AML-193 (cell line): Measurements from ENCODE around the gene RANBP3L.
A peak's percentile ranks its signal among the peaks of the same experiment; 100 is the strongest.
"Not testable (repeated sequence)": the region's sequence is repeated elsewhere in the genome, so short reads cannot be mapped to it uniquely, and the experiment has no call there.

Experiments used
- DNase-seq, 2 experiments: peaks; one replicate each; lab custom pipeline; 2025; lab: John Stamatoyannopoulos, UW

Gene RANBP3L

GRCh38 chr5:36301858-36302603 is at the start of gene RANBP3L:
RANBP3L (minus strand) TSS chr5:36301902; CDS start chr5:36301416, 486 bp downstream.
- DNase-seq: no peak

- no peak for DNase-seq
Measured at GRCh38 chr5:36346896-36347690, 45.4 kb upstream of the RANBP3L start.

- DNase-seq: no peak
Measured at GRCh38 chr5:36344899-36345298, 43.2 kb upstream of the RANBP3L start.

- not testable (repeated sequence) for DNase-seq
Measured at GRCh38 chr5:36341720-36342119, 40.0 kb upstream of the RANBP3L start.

GRCh38 chr5:36337597-36337996 is 35.9 kb upstream of the RANBP3L start:
- no peak for DNase-seq

- DNase-seq: no peak
Measured at GRCh38 chr5:36334315-36334714, 32.6 kb upstream of the RANBP3L start.

GRCh38 chr5:36332720-36333119 is 31.0 kb upstream of the RANBP3L start:
- DNase-seq: not testable (repeated sequence)

GRCh38 chr5:36325196-36325595 is 23.5 kb upstream of the RANBP3L start:
- no peak for DNase-seq

- DNase-seq: no peak
Measured at GRCh38 chr5:36323926-36324781, 22.5 kb upstream of the RANBP3L start.

GRCh38 chr5:36312953-36313672 is 11.4 kb upstream of the RANBP3L start:
- no peak for DNase-seq

GRCh38 chr5:36311956-36312355 is 10.3 kb upstream of the RANBP3L start:
- DNase-seq: no peak

GRCh38 chr5:36310138-36310537 is 8.4 kb upstream of the RANBP3L start:
- DNase-seq: no peak

- DNase-seq: peak; percentile 47 to 50
Measured at GRCh38 chr5:36305571-36306326, 4.0 kb upstream of the RANBP3L start.

- no peak for DNase-seq
Measured at GRCh38 chr5:36304095-36304805, 2.5 kb upstream of the RANBP3L start.

- no peak for DNase-seq
Measured at GRCh38 chr5:36300927-36301540, 668 bp downstream of the RANBP3L start.

GRCh38 chr5:36300191-36300926 is 1.3 kb downstream of the RANBP3L start:
- DNase-seq: no peak

- DNase-seq: no peak
Measured at GRCh38 chr5:36298552-36298951, 3.1 kb downstream of the RANBP3L start.

GRCh38 chr5:36297653-36298052 is 4.0 kb downstream of the RANBP3L start:
- no peak for DNase-seq
